H1 (cell line): ENCODE measurements around the gene SEMA3A. TPM values are rescaled to one million over a fixed set of nuclear protein-coding genes. Genes with fewer than 3 reads are reported as not detected.

Experiments used
- CTCF ChIA-PET: fragments of 300-600 bp; sonication (Branson Sonifier 250); formaldehyde crosslinking; loops from one replicate; lab custom pipeline; 2021; ENCODE audit not compliant: partially characterized antibody; lab: Charles Lee
- POLR2A ChIA-PET: fragments of 300-600 bp; sonication (Branson Sonifier 250); formaldehyde crosslinking; loops from one replicate; lab custom pipeline; 2021; ENCODE audit warnings: inconsistent platforms; ENCODE audit not compliant: partially characterized antibody; lab: Charles Lee
- DNase-seq, 2 experiments: peaks; one replicate each; pipeline versions ENCODE4 v3.0.0 to v3.0.0-alpha.2; 2010 to 2022; ENCODE audit warnings: low spot score in 2 of 2, low read depth in 1 of 2, mixed read lengths in 1 of 2
- FAIRE-seq: peaks from 2 replicates; lab custom pipeline; 2011; peaks lifted over from hg19 to GRCh38; lab: Jason Lieb, UNC
- H2AFZ ChIP-seq: 2 replicates; pipeline ENCODE4 v1.8.1; 2012; ENCODE audit warnings: low read length, inconsistent platforms
- H2AK5ac ChIP-seq: 2 replicates; pipeline ENCODE4 v1.6.1; 2013; ENCODE audit warnings: low read depth, low read length
- H2BK120ac ChIP-seq: replicated peaks from 2 replicates; pipeline ENCODE3; 2013; ENCODE audit warnings: low read depth, low read length, inconsistent platforms
- H2BK12ac ChIP-seq: 2 replicates; pipeline ENCODE4 v1.6.1; 2013; ENCODE audit warnings: low read depth, low read length
- H2BK15ac ChIP-seq: 2 replicates; pipeline ENCODE4 v1.6.1; 2013; ENCODE audit warnings: low read length
- H2BK20ac ChIP-seq: 2 replicates; pipeline ENCODE4 v1.6.1; 2013; ENCODE audit warnings: low read length
- H2BK5ac ChIP-seq: 2 replicates; pipeline ENCODE4 v1.6.1; 2013; ENCODE audit warnings: low read depth, low read length
- H3K14ac ChIP-seq: 2 replicates; pipeline ENCODE4 v1.6.1; 2013; ENCODE audit warnings: inconsistent platforms; ENCODE audit not compliant: insufficient read length
- H3K18ac ChIP-seq: 2 replicates; pipeline ENCODE4 v1.6.1; 2013; ENCODE audit warnings: low read length; ENCODE audit errors: extremely low read depth
- H3K23ac ChIP-seq: 2 replicates; pipeline ENCODE4 v1.6.1; 2013; ENCODE audit warnings: inconsistent platforms; ENCODE audit not compliant: insufficient read length
- H3K23me2 ChIP-seq: 2 replicates; pipeline ENCODE4 v1.6.1; 2013; ENCODE audit warnings: low read depth, low read length
- H3K27ac ChIP-seq: 2 replicates; pipeline ENCODE4 v1.6.1; 2011; ENCODE audit warnings: low read depth, low read length, inconsistent platforms
- H3K27me3 ChIP-seq, 4 experiments: replicated peaks in 1 of 4; 1 replicate in 1 of 4; 2 replicates in 3 of 4; pipeline versions ENCODE4 v1.6.1 to v1.8.1; 2011 to 2013; ENCODE audit warnings: low read length in 3 of 4, mild to moderate bottlenecking in 3 of 4, inconsistent platforms in 2 of 4, mixed read lengths in 2 of 4, moderate library complexity in 1 of 4; ENCODE audit not compliant: control insufficient read depth in 3 of 4, insufficient read depth in 3 of 4; ENCODE audit errors: extremely low read depth in 1 of 4
- H3K36me3 ChIP-seq, 4 experiments: 2 replicates each; pipeline versions ENCODE4 v1.6.1 to v1.8.1; 2011 to 2013; ENCODE audit warnings: mild to moderate bottlenecking in 4 of 4, low read length in 3 of 4, moderate library complexity in 2 of 4, control low read depth in 1 of 4, inconsistent platforms in 1 of 4; ENCODE audit not compliant: insufficient read depth in 4 of 4, control insufficient read depth in 2 of 4
- H3K4ac ChIP-seq: replicated peaks from 2 replicates; pipeline ENCODE3; 2013; ENCODE audit warnings: low read length, low read depth, mixed read lengths, inconsistent platforms; ENCODE audit not compliant: insufficient read length
- H3K4me1 ChIP-seq, 4 experiments: replicated peaks in 1 of 4; 1 replicate in 1 of 4; 2 replicates in 3 of 4; pipeline versions ENCODE4 v1.6.1 to v1.8.1; 2011 to 2013; ENCODE audit warnings: low read length in 3 of 4, inconsistent platforms in 2 of 4, mixed read lengths in 1 of 4; ENCODE audit not compliant: insufficient read depth in 4 of 4, control insufficient read depth in 3 of 4
- H3K4me2 ChIP-seq, 2 experiments: 2 replicates each; pipeline versions ENCODE4 v1.6.1 to v1.8.1; 2011 to 2013; ENCODE audit warnings: low read depth in 2 of 2, low read length in 2 of 2, control low read depth in 1 of 2, inconsistent platforms in 1 of 2, mild to moderate bottlenecking in 1 of 2; ENCODE audit not compliant: insufficient read depth in 1 of 2
- H3K4me3 ChIP-seq, 4 experiments: fragments of 200-600, 300-600 bp in 1 of 4; sonication (generic), shearing (Covaris generic), sonication (Bioruptor Twin) in 1 of 4; 2 replicates each; pipeline versions ENCODE4 v1.5.1 to v1.8.1; 2011 to 2016; ENCODE audit warnings: low read length in 4 of 4, low read depth in 3 of 4, control low read depth in 2 of 4, inconsistent platforms in 2 of 4, mild to moderate bottlenecking in 2 of 4, mixed read lengths in 1 of 4, moderate library complexity in 1 of 4; ENCODE audit not compliant: insufficient read depth in 2 of 4; ENCODE audit errors: extremely low read depth in 1 of 4
- H3K56ac ChIP-seq: replicated peaks from 2 replicates; pipeline ENCODE3; 2013; ENCODE audit warnings: low read depth, mild to moderate bottlenecking, mixed read lengths, low read length, inconsistent platforms; ENCODE audit not compliant: insufficient read length
- H3K79me1 ChIP-seq: 2 replicates; pipeline ENCODE4 v1.6.1; 2013; ENCODE audit warnings: low read depth, low read length, control low read depth
- H3K79me2 ChIP-seq, 2 experiments: 2 replicates each; pipeline versions ENCODE4 v1.6.1 to v1.8.1; 2012 to 2013; ENCODE audit warnings: low read length in 2 of 2, mild to moderate bottlenecking in 2 of 2, inconsistent platforms in 1 of 2; ENCODE audit not compliant: insufficient read depth in 2 of 2, control insufficient read depth in 1 of 2
- H3K9ac ChIP-seq, 4 experiments: replicated peaks in 1 of 4; 1 replicate in 1 of 4; 2 replicates in 3 of 4; pipeline versions ENCODE4 v1.6.1 to v1.8.1; 2011 to 2013; ENCODE audit warnings: low read depth in 3 of 4, low read length in 3 of 4, control low read depth in 2 of 4, mild to moderate bottlenecking in 2 of 4, moderate library complexity in 2 of 4, inconsistent platforms in 1 of 4; ENCODE audit errors: extremely low read depth in 1 of 4
- H3K9me3 ChIP-seq, 2 experiments: 2 replicates each; pipeline versions ENCODE4 v1.6.1 to v1.8.1; 2012 to 2013; ENCODE audit warnings: mild to moderate bottlenecking in 2 of 2, moderate library complexity in 2 of 2, control low read depth in 1 of 2, inconsistent platforms in 1 of 2, low read depth in 1 of 2, low read length in 1 of 2, mixed read lengths in 1 of 2; ENCODE audit not compliant: insufficient read depth in 2 of 2
- H4K20me1 ChIP-seq, 2 experiments: replicated peaks in 1 of 2; 2 replicates each; pipeline versions ENCODE3 to v1.8.1; 2011 to 2013; ENCODE audit warnings: inconsistent platforms in 2 of 2, low read length in 2 of 2, mild to moderate bottlenecking in 1 of 2; ENCODE audit not compliant: insufficient read depth in 2 of 2, control insufficient read depth in 1 of 2
- H4K5ac ChIP-seq: 2 replicates; pipeline ENCODE4 v1.6.1; 2013; ENCODE audit warnings: low read length, low read depth, mixed read lengths, inconsistent platforms; ENCODE audit not compliant: insufficient read length
- H4K8ac ChIP-seq: 2 replicates; pipeline ENCODE4 v1.8.0; 2013; ENCODE audit warnings: mild to moderate bottlenecking, moderate library complexity, low read length, inconsistent platforms; ENCODE audit not compliant: insufficient read depth; ENCODE audit errors: extremely low read depth
- H4K91ac ChIP-seq: replicated peaks from 2 replicates; pipeline ENCODE3; 2013; ENCODE audit warnings: low read length, mixed read lengths, inconsistent platforms; ENCODE audit not compliant: insufficient read length
- CTBP2 ChIP-seq: IDR thresholded peaks from 2 replicates; pipeline ENCODE4 v1.7.0; 2011; ENCODE audit warnings: borderline replicate concordance, mild to moderate bottlenecking, moderate library complexity, mixed read lengths, low read length; ENCODE audit not compliant: insufficient read depth, insufficient read length
- EGR1 ChIP-seq: IDR thresholded peaks from 2 replicates; pipeline ENCODE4 v1.6.1; 2011; ENCODE audit warnings: low read depth, low read length, borderline replicate concordance
- HDAC2 ChIP-seq, 2 experiments: fragments of 300-600 bp in 1 of 2; sonication (generic) in 1 of 2; IDR thresholded peaks; 2 replicates each; pipeline ENCODE4 v1.6.1; 2011 to 2012; ENCODE audit warnings: low read depth in 2 of 2, low read length in 2 of 2, mild to moderate bottlenecking in 2 of 2, moderate library complexity in 2 of 2, borderline replicate concordance in 1 of 2, inconsistent platforms in 1 of 2
- NANOG ChIP-seq: IDR thresholded peaks from 2 replicates; pipeline ENCODE4 v1.6.1; 2011; ENCODE audit warnings: low read length, low read depth, mild to moderate bottlenecking, inconsistent platforms; ENCODE audit not compliant: insufficient read depth, poor library complexity, severe bottlenecking
- POLR2AphosphoS5 ChIP-seq: IDR thresholded peaks from 2 replicates; pipeline ENCODE4 v1.6.1; 2011; ENCODE audit warnings: low read depth, low read length
- SIN3A ChIP-seq, 2 experiments: IDR thresholded peaks in 1 of 2; conservative IDR thresholded peaks in 1 of 2; 2 replicates each; pipeline ENCODE4 v1.6.1; 2011 to 2012; ENCODE audit warnings: low read length in 2 of 2, improper control_type of control experiment in 1 of 2, low read depth in 1 of 2, mild to moderate bottlenecking in 1 of 2
- TEAD4 ChIP-seq: IDR thresholded peaks from 2 replicates; pipeline ENCODE4 v1.6.1; 2012; ENCODE audit warnings: low read depth, low read length, inconsistent platforms, mixed read lengths
- WGBS, 2 experiments: shearing (Covaris generic) in 1 of 2; methylation state at CpG; one replicate each; pipeline versions ENCODE4 v1.1.6 to v1.1.7; 2013 to 2015; ENCODE audit warnings: low lambda C conversion rate in 2 of 2, mixed read lengths in 2 of 2, inconsistent platforms in 1 of 2, low coverage in 1 of 2, missing lambda C conversion rate in 1 of 2; ENCODE audit not compliant: insufficient replicate concordance in 2 of 2, insufficient coverage in 1 of 2, insufficient read length in 1 of 2; ENCODE audit errors: extremely low coverage in 1 of 2, missing lambda C conversion rate in 1 of 2; 5-methylcytosine and 5-hydroxymethylcytosine counted together
- polyA plus RNA-seq, 7 experiments: library from polyadenylated mRNA; depleted of rRNA in 3 of 7; stranded (reverse) in 5 of 7; unstranded in 2 of 7; fragments of >200 nt in 5 of 7; fragments of 200-250 nt in 2 of 7; gene quantifications; 1 replicate in 5 of 7; 2 replicates in 1 of 7; 4 replicates in 1 of 7; pipeline versions ENCODE4 v1.2.1 to v1.2.3, GENCODE V29; 2011 to 2013; ENCODE audit warnings: missing spikeins in 2 of 7, mixed read lengths in 2 of 7
- total RNA-seq: library from RNA; stranded (reverse); fragmentation: NEBNext Ultra II Directional; extraction: Animal tissue kit (Norgen Biotek cat#: 25700); gene quantifications from 2 replicates; pipeline ENCODE4 v1.2.1, GENCODE V29; 2021

SEMA3A gene
- total and polyA plus RNA-seq, 2 of the 8 experiments (the other 6 are each of a cell fraction or from before 2014, with no cell fraction given): 8.1 to 45.9 TPM

GRCh38 chr7:84207025-84207424 is 12.4 kb upstream of the SEMA3A start:
- H3K14ac ChIP-seq: no peak overlapping the region
- POLR2A ChIA-PET: interaction anchor here (1.0 kb wide), 1 partner anchor 12 kb away, joined by 6 read pairs; no protein-coding TSS in a partner anchor

More at GRCh38 chr7:84207025-84207424, 12.4 kb upstream of the SEMA3A start:
- H3K9ac ChIP-seq: no peak overlapping the region
- no peaks in the 10 kb centered on the region for H3K79me2 ChIP-seq
- no peaks in the 10 kb centered on the region for H4K20me1 ChIP-seq
- peaks cover 3 to 7% (median 6%) of the 10 kb centered on the region in 4 experiments; a peak in 6 of 7 replicates for H3K4me1 ChIP-seq
- no peak overlapping the region for H2BK120ac ChIP-seq
- H3K4me3 ChIP-seq: peak overlapping the region in 1 of 4 experiments; percentile 26; a peak in 1 of 8 replicates
- H3K4ac ChIP-seq: no peak overlapping the region
- no peak overlapping the region for H3K18ac ChIP-seq
- no peak overlapping the region for H4K91ac ChIP-seq
- H3K27ac ChIP-seq: no peak overlapping the region
- DNase-seq: no peak
- H4K5ac ChIP-seq: no peak overlapping the region
- CTCF ChIA-PET: no interaction called here
- no peaks in the 10 kb centered on the region for H3K9me3 ChIP-seq
- no peak overlapping the region for H4K8ac ChIP-seq
- H2BK12ac ChIP-seq: no peak overlapping the region
- 0 out of 4 replicates have a peak overlapping the region, but pooled peaks have one; percentile 24 to 27 for H3K4me2 ChIP-seq
- no peak overlapping the region for H3K23ac ChIP-seq
- FAIRE-seq: peak; percentile 99
- H3K27me3 ChIP-seq: no peaks in the 10 kb centered on the region
- no peaks in the 10 kb centered on the region for H3K23me2 ChIP-seq
- no peak overlapping the region for H2BK15ac ChIP-seq
- no peaks in the 10 kb centered on the region for H3K79me1 ChIP-seq
- H3K36me3 ChIP-seq: no peaks in the 10 kb centered on the region
- TF ChIP-seq SIN3A (conservative IDR thresholded peaks at IDR 0.05 in 1 of 2, IDR thresholded peaks at IDR 0.05 in 1 of 2; ENCODE audit: low read depth in 1 of 2, low read length in 2 of 2): peak; percentile 79; a peak in 2 of 4 replicates
- peak; percentile 76 for TF ChIP-seq NANOG
- no peak for TF ChIP-seq POLR2AphosphoS5
- 0 out of 2 replicates have a peak, but pooled peaks have one; percentile 11 for TF ChIP-seq EGR1
- no peak for TF ChIP-seq CTBP2
- TF ChIP-seq HDAC2 (IDR thresholded peaks at IDR 0.05; ENCODE audit: borderline replicate concordance in 1 of 2, low read depth in 2 of 2, low read length in 2 of 2): peak in 1 of 2 experiments; percentile 79; a peak in 1 of 4 replicates
- peak; percentile 68; the same call in 1 of the 2 replicates for TF ChIP-seq TEAD4
- 26% methylated on average over 2 of the region's 2 CpGs; no CpG with 5 or more reads in 1 of the 2 experiments for WGBS, 2 experiments
- no peak overlapping the region for H2BK20ac ChIP-seq
- no peak overlapping the region for H2BK5ac ChIP-seq
- no peak overlapping the region for H2AFZ ChIP-seq
- no peak overlapping the region for H2AK5ac ChIP-seq
- no peak overlapping the region for H3K56ac ChIP-seq
